ENCODE measurements around the gene ACSM2B. TPM values are rescaled to one million over a fixed set of nuclear protein-coding genes. Genes with fewer than 3 reads are reported as not detected.
"Not testable (repeated sequence)": the region's sequence is repeated elsewhere in the genome, so short reads cannot be mapped to it uniquely, and the experiment has no call there.

The ACSM2B gene
- total RNA-seq, 1 donor from 2014 or later, result not detected

GRCh38 chr16:20538687-20539086, 37.5 kb downstream of the ACSM2B start:
- no peak overlapping the region for H3K4me3 ChIP-seq (ENCODE audit: low read depth, low read length)
- DNase-seq (ENCODE audit: low read depth), result no peak
- TF ChIP-seq CTCF (conservative IDR thresholded peaks at IDR 0.05; ENCODE audit: low read depth, low read length), result no peak

GRCh38 chr16:20538181-20538580, 38.0 kb downstream of the ACSM2B start:
- no peak for DNase-seq (ENCODE audit: low read depth)
- H3K4me3 ChIP-seq (ENCODE audit: low read depth, low read length), result no peak overlapping the region
- TF ChIP-seq CTCF (conservative IDR thresholded peaks at IDR 0.05; ENCODE audit: low read depth, low read length), result no peak

- DNase-seq (ENCODE audit: low read depth); H3K4me3 ChIP-seq (ENCODE audit: low read depth, low read length): not testable (repeated sequence)
Measured at GRCh38 chr16:20536669-20537068, 39.5 kb downstream of the ACSM2B start.

GRCh38 chr16:20532284-20532792, 43.8 kb downstream of the ACSM2B start:
- H3K4me3 ChIP-seq (ENCODE audit: low read depth, low read length); DNase-seq (ENCODE audit: low read depth): not testable (repeated sequence)

- not testable (repeated sequence) for DNase-seq (ENCODE audit: low read depth); H3K4me3 ChIP-seq (ENCODE audit: low read depth, low read length)
Measured at GRCh38 chr16:20531795-20532194, 44.4 kb downstream of the ACSM2B start.

- no peak overlapping the region for H3K4me3 ChIP-seq (ENCODE audit: low read depth, low read length)
- no peak for TF ChIP-seq CTCF (conservative IDR thresholded peaks at IDR 0.05; ENCODE audit: low read depth, low read length)
- no peak for DNase-seq (ENCODE audit: low read depth)
Measured at GRCh38 chr16:20520103-20520502, 56.1 kb downstream of the ACSM2B start.

GRCh38 chr16:20519231-20519630, 56.9 kb downstream of the ACSM2B start:
- DNase-seq (ENCODE audit: low read depth), result no peak
- no peak for TF ChIP-seq CTCF (conservative IDR thresholded peaks at IDR 0.05; ENCODE audit: low read depth, low read length)
- no peak overlapping the region for H3K4me3 ChIP-seq (ENCODE audit: low read depth, low read length)

GRCh38 chr16:20517149-20517548, 59.0 kb downstream of the ACSM2B start:
- H3K4me3 ChIP-seq (ENCODE audit: low read depth, low read length), result no peak overlapping the region
- TF ChIP-seq CTCF (conservative IDR thresholded peaks at IDR 0.05; ENCODE audit: low read depth, low read length), result no peak
- no peak for DNase-seq (ENCODE audit: low read depth)

GRCh38 chr16:20515688-20516090, 60.5 kb downstream of the ACSM2B start:
- DNase-seq (ENCODE audit: low read depth), result no peak
- H3K4me3 ChIP-seq (ENCODE audit: low read depth, low read length), result no peak overlapping the region
- no peak for TF ChIP-seq CTCF (conservative IDR thresholded peaks at IDR 0.05; ENCODE audit: low read depth, low read length)
